SU-DHL-6 (cell line): Measurements from ENCODE around the gene STK11.

Experiments used
- H2AFZ ChIP-seq: fragments of 200-600 bp; sonication (generic); 2 replicates; pipeline ENCODE4 v1.6.1; 2014; ENCODE audit warnings: low read depth, mild to moderate bottlenecking, moderate library complexity, mixed read lengths, antibody characterized with exemption, low read length; ENCODE audit not compliant: severe bottlenecking
- H3F3A ChIP-seq: fragments of 200-600 bp; shearing (Covaris generic); 2 replicates; pipeline ENCODE4 v1.6.0; 2016; ENCODE audit warnings: antibody characterized with exemption, mild to moderate bottlenecking; ENCODE audit not compliant: insufficient read depth
- H3K27ac ChIP-seq: fragments of 200-600 bp; sonication (generic); 2 replicates; pipeline ENCODE4 v1.5.1; 2016; ENCODE audit warnings: low read depth, mild to moderate bottlenecking, low read length, moderate library complexity, mixed read lengths
- H3K27me3 ChIP-seq: fragments of 200-600 bp; sonication (generic), shearing (Covaris generic); 2 replicates; pipeline ENCODE4 v1.6.0; 2014; ENCODE audit warnings: mild to moderate bottlenecking, low read length
- H3K36me3 ChIP-seq: fragments of 200-600 bp; sonication (generic); 2 replicates; pipeline ENCODE4 v1.6.1; 2014; ENCODE audit warnings: mild to moderate bottlenecking, low read length, mixed read lengths
- H3K4me2 ChIP-seq: fragments of 300-600, 200-600 bp; shearing (Covaris generic), sonication (generic); 2 replicates; pipeline ENCODE4 v1.6.0; 2014; ENCODE audit warnings: low read length, low read depth, mild to moderate bottlenecking; ENCODE audit not compliant: poor library complexity, severe bottlenecking
- H3K4me3 ChIP-seq: fragments of 200-600 bp; sonication (generic); 2 replicates; pipeline ENCODE4 v1.5.1; 2014; ENCODE audit warnings: antibody characterized with exemption, low read length, mild to moderate bottlenecking, mixed read lengths; ENCODE audit not compliant: insufficient read depth, poor library complexity, severe bottlenecking
- H3K79me2 ChIP-seq: fragments of 200-600 bp; sonication (generic); 2 replicates; pipeline ENCODE4 v1.6.1; 2014; ENCODE audit warnings: mild to moderate bottlenecking, low read length, moderate library complexity; ENCODE audit not compliant: insufficient read depth
- H3K9ac ChIP-seq: fragments of 200-600 bp; sonication (generic); 2 replicates; pipeline ENCODE4 v1.7.0; 2014; ENCODE audit warnings: mild to moderate bottlenecking, low read length
- H3K9me2 ChIP-seq: fragments of 200-600 bp; sonication (generic); replicated peaks from 2 replicates; pipeline ENCODE4 v1.6.1; 2014; ENCODE audit warnings: low read length; ENCODE audit not compliant: insufficient read depth
- H3K9me3 ChIP-seq: fragments of 200-600 bp; sonication (generic); 2 replicates; pipeline ENCODE4 v1.6.1; 2014; ENCODE audit warnings: low read length, mixed read lengths; ENCODE audit not compliant: insufficient read depth
- H4K20me1 ChIP-seq: fragments of 200-600 bp; sonication (generic); 2 replicates; pipeline ENCODE4 v1.6.1; 2014; ENCODE audit warnings: low read depth, mild to moderate bottlenecking, antibody characterized with exemption, low read length, moderate library complexity, mixed read lengths
- CTCF ChIP-seq: fragments of 200-600 bp; sonication (generic); IDR thresholded peaks from one replicate; pipeline ENCODE4 v1.5.1; 2017; ENCODE audit warnings: antibody characterized with exemption, mild to moderate bottlenecking, low read length, moderate library complexity; ENCODE audit not compliant: insufficient read depth, poor library complexity, severe bottlenecking
- EZH2phosphoT487 ChIP-seq: fragments of 200-600 bp; sonication (generic), shearing (Covaris generic); conservative IDR thresholded peaks from 2 replicates; pipeline ENCODE4 v1.6.1; 2018; ENCODE audit warnings: mild to moderate bottlenecking, antibody characterized with exemption, low read length, moderate library complexity, mixed read lengths

The STK11 gene

GRCh38 chr19:1236576-1236975 is 31.0 kb downstream of the STK11 start:
- no peak overlapping the region for H3K27ac ChIP-seq
- no peak overlapping the region for H2AFZ ChIP-seq
- H3K36me3 ChIP-seq, result no peaks in the 10 kb centered on the region
- TF ChIP-seq CTCF, result no peak
- no peak for TF ChIP-seq EZH2phosphoT487
- H3K9me2 ChIP-seq, result no peaks in the 10 kb centered on the region
- peaks cover 21% of the 10 kb centered on the region for H3F3A ChIP-seq
- H3K9ac ChIP-seq, result no peak overlapping the region
- H4K20me1 ChIP-seq, result no peaks in the 10 kb centered on the region
- H3K9me3 ChIP-seq, result no peaks in the 10 kb centered on the region
- no peak overlapping the region for H3K4me2 ChIP-seq
- no peak overlapping the region for H3K4me3 ChIP-seq
- no peaks in the 10 kb centered on the region for H3K79me2 ChIP-seq
- H3K27me3 ChIP-seq, result no peaks in the 10 kb centered on the region

GRCh38 chr19:1237027-1237659 is 31.6 kb downstream of the STK11 start:
- Histone ChIP-seq H3K79me2 (peaks cover 4% of the 10 kb centered on the region; the same call in 1 of the 2 replicates), H4K20me1 (no peaks in the 10 kb centered on the region), H3K36me3 (no peaks in the 10 kb centered on the region), H3K4me3 (no peak overlapping the region), H2AFZ (no peak overlapping the region), H3K9me2 (no peaks in the 10 kb centered on the region), H3K9me3 (no peaks in the 10 kb centered on the region), H3F3A (peaks cover 21% of the 10 kb centered on the region), H3K27ac (no peak overlapping the region), H3K4me2 (peak overlapping the region; percentile 42), H3K9ac (peak overlapping the region; percentile 28; the same call in 1 of the 2 replicates), H3K27me3 (no peaks in the 10 kb centered on the region)
- TF ChIP-seq EZH2phosphoT487 (no peak), CTCF (no peak)

- H3K9ac ChIP-seq, result peak within 1 kb of the TSS; percentile 28; the same call in 1 of the 2 replicates
- H3K4me2 ChIP-seq, result peak within 1 kb of the TSS; percentile 42
- no peak for TF ChIP-seq EZH2phosphoT487
- no peak for TF ChIP-seq CTCF
- no peaks in the 10 kb centered on the region for H3K9me3 ChIP-seq
- peaks cover 11% of the 10 kb centered on the region; the same call in 1 of the 2 replicates for H3K79me2 ChIP-seq
- peaks cover 24% of the 10 kb centered on the region for H3F3A ChIP-seq
- no peaks in the 10 kb centered on the region for H3K36me3 ChIP-seq
- H3K9me2 ChIP-seq, result no peaks in the 10 kb centered on the region
- H2AFZ ChIP-seq, result no peak within 1 kb of the TSS
- H3K4me3 ChIP-seq, result no peak within 1 kb of the TSS
- H3K27ac ChIP-seq, result no peak within 1 kb of the TSS
- H4K20me1 ChIP-seq, result no peaks in the 10 kb centered on the region
- H3K27me3 ChIP-seq, result no peaks in the 10 kb centered on the region
Measured at GRCh38 chr19:1237754-1238368, 32.3 kb downstream of the STK11 start, which contains the start of gene CBARP. TSS of gene CBARP (minus strand) at chr19:1238005. CDS start at chr19:1236100, 1,905 bp downstream.
